ENCODE data around the gene UPB1.

The UPB1 gene

GRCh38 chr22:24564376-24565058, 69.4 kb downstream of the UPB1 start:
- no peak for DNase-seq (ENCODE audit: low read depth in 2 of 2)

GRCh38 chr22:24565077-24565476, 69.9 kb downstream of the UPB1 start:
- no peak for DNase-seq (ENCODE audit: low read depth in 2 of 2)

GRCh38 chr22:24566899-24567511, 71.9 kb downstream of the UPB1 start:
- no peak for DNase-seq (ENCODE audit: low read depth in 2 of 2)

GRCh38 chr22:24567668-24568067, 72.5 kb downstream of the UPB1 start:
- DNase-seq (ENCODE audit: low read depth in 2 of 2): no peak

GRCh38 chr22:24571266-24571665, 76.1 kb downstream of the UPB1 start:
- no peak for DNase-seq (ENCODE audit: low read depth in 2 of 2)

GRCh38 chr22:24576778-24577177, 81.6 kb downstream of the UPB1 start:
- DNase-seq (ENCODE audit: low read depth in 2 of 2): no peak

Measured in stimulated activated CD4-positive, alpha-beta T cell treated with anti-CD3 and anti-CD28 coated beads, Interleukin-15, amount 100 ng/mL, for 48 hours (primary cell).